ENCODE measurements around the gene RECQL5. TPM values are rescaled to one million over a fixed set of nuclear protein-coding genes. Genes with fewer than 3 reads are reported as not detected.

RECQL5 gene
- polyA plus RNA-seq, 1 of the 3 experiments (the other 2 are of a cell fraction), result 25.3 TPM

DNA sequence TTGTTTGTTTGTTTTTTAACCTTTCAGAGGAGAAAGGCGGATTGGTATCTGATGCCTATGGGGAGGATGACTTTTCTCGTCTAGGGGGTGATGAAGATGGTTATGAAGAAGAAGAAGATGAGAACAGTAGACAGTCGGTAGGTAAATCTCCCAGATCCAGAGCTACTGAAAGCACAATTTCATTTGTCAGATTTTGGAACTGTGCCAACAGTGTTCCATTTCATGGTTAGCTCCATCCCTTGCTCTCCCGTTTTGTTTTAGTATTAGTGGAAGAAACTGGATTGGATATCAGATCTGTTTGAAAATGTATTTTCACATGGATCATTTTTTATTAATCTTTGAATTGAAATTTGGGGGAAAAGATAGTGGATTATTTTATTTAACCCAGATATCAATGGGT is 1.5 kb upstream of the RECQL5 start:
- CTCF ChIA-PET, result interaction anchor here (0.7 to 5.9 kb wide), 10 partner anchors 7 to 85 kb away, joined by 3 to 75 read pairs (median 4); partner anchors contain the start of gene SMIM5
- Histone ChIP-seq H3K4me2 (peak overlapping the region; percentile 77), H3K27ac (ENCODE audit: low read depth in 2 of 2, low read length in 1 of 2) (peak overlapping the region in 1 of 2 experiments; percentile 79; a peak in 1 of 4 replicates), H3K79me2 (ENCODE audit: insufficient read depth) (peaks cover 87% of the 10 kb centered on the region), H3K9me2 (no peaks in the 10 kb centered on the region), H3K9me3 (no peaks in the 10 kb centered on the region), H3K36me3 (replicated peaks in 1 of 2; ENCODE audit: control insufficient read depth in 1 of 2, insufficient read depth in 2 of 2, low read length in 1 of 2) (peaks cover 44 to 65% of the 10 kb centered on the region in 2 experiments), H2AFZ (ENCODE audit: low read depth) (no peak overlapping the region), H3K27me3 (ENCODE audit: insufficient read depth) (no peaks in the 10 kb centered on the region), H4K20me1 (ENCODE audit: insufficient read depth) (no peaks in the 10 kb centered on the region), H3K4me3 (ENCODE audit: low read depth in 2 of 2, low read length in 1 of 2) (peak overlapping the region; percentile 94 to 97; a peak in 3 of 4 replicates), H3K4me1 (ENCODE audit: control insufficient read depth in 1 of 2, insufficient read depth in 2 of 2, low read depth in 1 of 2, low read length in 1 of 2) (peaks cover 12 to 16% of the 10 kb centered on the region in 2 experiments; a peak in 3 of 4 replicates), H3K9ac (peak overlapping the region; percentile 93), H3F3A (replicated peaks; ENCODE audit: insufficient read depth) (peaks cover 11% of the 10 kb centered on the region)
- TF ChIP-seq NFIC (IDR thresholded peaks at IDR 0.05; ENCODE audit: borderline replicate concordance), result peak; percentile 65
- no peak for TF ChIP-seq USF1 (IDR thresholded peaks at IDR 0.05; ENCODE audit: borderline replicate concordance, low read depth)
- DNase-seq, result no peak
- WGBS (ENCODE audit: low lambda C conversion rate), result 49% methylated on average over 4 of the region's 4 CpGs
- POLR2A ChIA-PET, result no interaction called here

DNA sequence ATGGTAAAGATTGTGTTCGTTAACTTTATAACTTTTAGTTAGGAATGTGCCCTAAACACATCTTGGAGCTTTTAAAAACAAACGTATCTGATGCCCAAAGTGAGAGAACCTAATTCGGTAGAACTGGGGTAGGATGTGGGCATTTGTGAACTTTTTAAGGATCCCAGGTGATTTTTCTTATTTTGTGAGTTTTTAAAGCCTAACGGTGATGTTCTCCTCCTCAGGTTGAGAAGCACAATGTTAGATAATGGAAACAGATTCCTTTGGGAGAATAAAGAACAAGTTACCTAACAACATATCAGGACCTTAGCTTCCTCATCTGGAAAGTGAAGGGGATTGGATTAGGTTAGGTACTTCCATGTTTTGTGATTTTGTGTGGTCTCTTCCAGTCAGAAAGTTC is 871 bp upstream of the RECQL5 start:
- H3K9me2 ChIP-seq, result no peaks in the 10 kb centered on the region
- ChIA-PET POLR2A (interaction anchor here (1.2 to 1.4 kb wide), 2 partner anchors 10 to 26 kb away, joined by 3 to 5 read pairs; no protein-coding TSS in a partner anchor), CTCF (interaction anchor here (0.7 to 5.9 kb wide), 16 partner anchors 8 to 163 kb away, joined by 3 to 75 read pairs (median 4); partner anchors contain the start of gene SMIM5)
- H3K4me2 ChIP-seq, result peak overlapping the region; percentile 77
- H3K27ac ChIP-seq (ENCODE audit: low read depth in 2 of 2, low read length in 1 of 2), result peak overlapping the region; percentile 79 to 81; a peak in 3 of 4 replicates
- DNase-seq, result no peak
- H3K36me3 ChIP-seq (replicated peaks in 1 of 2; ENCODE audit: control insufficient read depth in 1 of 2, insufficient read depth in 2 of 2, low read length in 1 of 2), result peaks cover 39 to 64% of the 10 kb centered on the region in 2 experiments
- 0% methylated on average over 4 of the region's 4 CpGs for WGBS (ENCODE audit: low lambda C conversion rate)
- peaks cover 80% of the 10 kb centered on the region for H3K79me2 ChIP-seq (ENCODE audit: insufficient read depth)
- no peaks in the 10 kb centered on the region for H3K9me3 ChIP-seq
- no peaks in the 10 kb centered on the region for H4K20me1 ChIP-seq (ENCODE audit: insufficient read depth)
- H3K9ac ChIP-seq, result peak overlapping the region; percentile 93
- peaks cover 5% of the 10 kb centered on the region for H3F3A ChIP-seq (replicated peaks; ENCODE audit: insufficient read depth)
- H2AFZ ChIP-seq (ENCODE audit: low read depth), result peak overlapping the region; percentile 56; the same call in 1 of the 2 replicates
- H3K27me3 ChIP-seq (ENCODE audit: insufficient read depth), result no peaks in the 10 kb centered on the region
- peaks cover 12 to 16% of the 10 kb centered on the region in 2 experiments; a peak in 3 of 4 replicates for H3K4me1 ChIP-seq (ENCODE audit: control insufficient read depth in 1 of 2, insufficient read depth in 2 of 2, low read depth in 1 of 2, low read length in 1 of 2)
- TF ChIP-seq NFIC (IDR thresholded peaks at IDR 0.05; ENCODE audit: borderline replicate concordance), result no peak
- no peak for TF ChIP-seq SMC3 (IDR thresholded peaks at IDR 0.05; ENCODE audit: low read depth, low read length)
- TF ChIP-seq POLR2AphosphoS5 (IDR thresholded peaks at IDR 0.05; ENCODE audit: low read depth, low read length), result no peak
- TF ChIP-seq, protein P1, sequence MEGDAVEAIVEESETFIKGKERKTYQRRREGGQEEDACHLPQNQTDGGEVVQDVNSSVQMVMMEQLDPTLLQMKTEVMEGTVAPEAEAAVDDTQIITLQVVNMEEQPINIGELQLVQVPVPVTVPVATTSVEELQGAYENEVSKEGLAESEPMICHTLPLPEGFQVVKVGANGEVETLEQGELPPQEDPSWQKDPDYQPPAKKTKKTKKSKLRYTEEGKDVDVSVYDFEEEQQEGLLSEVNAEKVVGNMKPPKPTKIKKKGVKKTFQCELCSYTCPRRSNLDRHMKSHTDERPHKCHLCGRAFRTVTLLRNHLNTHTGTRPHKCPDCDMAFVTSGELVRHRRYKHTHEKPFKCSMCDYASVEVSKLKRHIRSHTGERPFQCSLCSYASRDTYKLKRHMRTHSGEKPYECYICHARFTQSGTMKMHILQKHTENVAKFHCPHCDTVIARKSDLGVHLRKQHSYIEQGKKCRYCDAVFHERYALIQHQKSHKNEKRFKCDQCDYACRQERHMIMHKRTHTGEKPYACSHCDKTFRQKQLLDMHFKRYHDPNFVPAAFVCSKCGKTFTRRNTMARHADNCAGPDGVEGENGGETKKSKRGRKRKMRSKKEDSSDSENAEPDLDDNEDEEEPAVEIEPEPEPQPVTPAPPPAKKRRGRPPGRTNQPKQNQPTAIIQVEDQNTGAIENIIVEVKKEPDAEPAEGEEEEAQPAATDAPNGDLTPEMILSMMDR (IDR thresholded peaks at IDR 0.05), result no peak
- H3K4me3 ChIP-seq (ENCODE audit: low read depth in 2 of 2, low read length in 1 of 2), result peak overlapping the region; percentile 94 to 97

GRCh38 chr17:75665981-75666380 is 973 bp downstream of the RECQL5 start:
- ChIA-PET POLR2A (interaction anchor here (1.2 kb wide), 1 partner anchor 84 kb away, joined by 4 read pairs; no protein-coding TSS in a partner anchor), CTCF (interaction anchor here (0.6 to 5.9 kb wide), 13 partner anchors 8 to 117 kb away, joined by 3 to 75 read pairs (median 5); partner anchors contain the start of gene SMIM5)
- Histone ChIP-seq H3K4me3 (ENCODE audit: low read depth in 2 of 2, low read length in 1 of 2) (peak overlapping the region; percentile 94 to 97), H3K27me3 (ENCODE audit: insufficient read depth) (no peaks in the 10 kb centered on the region), H4K20me1 (ENCODE audit: insufficient read depth) (no peaks in the 10 kb centered on the region), H3K79me2 (ENCODE audit: insufficient read depth) (peaks cover 62% of the 10 kb centered on the region), H3F3A (replicated peaks; ENCODE audit: insufficient read depth) (no peaks in the 10 kb centered on the region), H3K27ac (ENCODE audit: low read depth in 2 of 2, low read length in 1 of 2) (no peak overlapping the region), H3K36me3 (replicated peaks in 1 of 2; ENCODE audit: control insufficient read depth in 1 of 2, insufficient read depth in 2 of 2, low read length in 1 of 2) (peaks cover 40 to 56% of the 10 kb centered on the region in 2 experiments), H3K4me2 (peak overlapping the region; percentile 77), H3K9me3 (no peaks in the 10 kb centered on the region), H2AFZ (ENCODE audit: low read depth) (no peak overlapping the region), H3K9me2 (no peaks in the 10 kb centered on the region), H3K9ac (peak overlapping the region; percentile 93), H3K4me1 (ENCODE audit: control insufficient read depth in 1 of 2, insufficient read depth in 2 of 2, low read depth in 1 of 2, low read length in 1 of 2) (peaks cover 12 to 16% of the 10 kb centered on the region in 2 experiments; a peak in 3 of 4 replicates)
- WGBS (ENCODE audit: low lambda C conversion rate), result 47% methylated on average over 10 of the region's 10 CpGs
- no peak for DNase-seq
- TF ChIP-seq JUND (IDR thresholded peaks at IDR 0.05) (no peak), SMC3 (IDR thresholded peaks at IDR 0.05; ENCODE audit: low read depth, low read length) (no peak), ZBTB33 (IDR thresholded peaks at IDR 0.05; ENCODE audit: borderline replicate concordance, low read depth) (no peak), YY1 (IDR thresholded peaks at IDR 0.05; ENCODE audit: low read depth) (no peak), PBX3 (IDR thresholded peaks at IDR 0.05) (no peak), NFIC (IDR thresholded peaks at IDR 0.05; ENCODE audit: borderline replicate concordance) (no peak), TAF1 (IDR thresholded peaks at IDR 0.05; ENCODE audit: borderline replicate concordance, low read depth, low read length) (no peak), FOXM1 (IDR thresholded peaks at IDR 0.05; ENCODE audit: low read depth) (no peak), RXRA (IDR thresholded peaks at IDR 0.05; ENCODE audit: borderline replicate concordance, low read depth) (no peak)
- TF ChIP-seq, protein P2, sequence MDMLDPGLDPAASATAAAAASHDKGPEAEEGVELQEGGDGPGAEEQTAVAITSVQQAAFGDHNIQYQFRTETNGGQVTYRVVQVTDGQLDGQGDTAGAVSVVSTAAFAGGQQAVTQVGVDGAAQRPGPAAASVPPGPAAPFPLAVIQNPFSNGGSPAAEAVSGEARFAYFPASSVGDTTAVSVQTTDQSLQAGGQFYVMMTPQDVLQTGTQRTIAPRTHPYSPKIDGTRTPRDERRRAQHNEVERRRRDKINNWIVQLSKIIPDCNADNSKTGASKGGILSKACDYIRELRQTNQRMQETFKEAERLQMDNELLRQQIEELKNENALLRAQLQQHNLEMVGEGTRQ (IDR thresholded peaks at IDR 0.05; ENCODE audit: borderline replicate concordance, low read depth, low read length), result no peak
